OCI-LY3 (cell line): ENCODE data around the gene DENND5A.
"Not testable (repeated sequence)": the region's sequence is repeated elsewhere in the genome, so short reads cannot be mapped to it uniquely, and the experiment has no call there.

Source experiments
- H2AFZ ChIP-seq: fragments of 200-600, 300-600 bp; shearing (Covaris generic); 2 replicates; pipeline ENCODE4 v1.6.0; 2014; ENCODE audit warnings: antibody characterized with exemption, low read depth, low read length
- H3K27ac ChIP-seq: fragments of 200-600, 300-600 bp; sonication (generic); 2 replicates; pipeline ENCODE4 v1.5.1; 2014; ENCODE audit warnings: mild to moderate bottlenecking, low read length, moderate library complexity, mixed read lengths
- H3K27me3 ChIP-seq: fragments of 200-600, 300-600 bp; sonication (generic); 2 replicates; pipeline ENCODE4 v1.6.1; 2014; ENCODE audit warnings: low read depth, low read length, mixed read lengths
- H3K36me3 ChIP-seq: fragments of 200-600, 300-600 bp; sonication (generic); replicated peaks from 2 replicates; pipeline ENCODE3; 2014; ENCODE audit warnings: low read depth, low read length, mixed read lengths
- H3K4me1 ChIP-seq: fragments of 300-600, 200-600 bp; sonication (generic); 2 replicates; pipeline ENCODE4 v1.6.1; 2014; ENCODE audit warnings: low read length, mixed read lengths
- H3K4me2 ChIP-seq: fragments of 200-600, 300-600 bp; sonication (generic); 2 replicates; pipeline ENCODE4 v1.6.1; 2014; ENCODE audit warnings: low read length, mixed read lengths
- H3K4me3 ChIP-seq: fragments of 300-600, 200-600 bp; sonication (generic); 2 replicates; pipeline ENCODE4 v1.5.1; 2014; ENCODE audit warnings: antibody characterized with exemption, mild to moderate bottlenecking, low read length, moderate library complexity
- H3K79me2 ChIP-seq: fragments of 300-600, 200-600 bp; shearing (Covaris generic); 2 replicates; pipeline ENCODE4 v1.6.1; 2014; ENCODE audit warnings: mild to moderate bottlenecking, low read length, mixed read lengths
- H3K9ac ChIP-seq: fragments of 300-600, 200-600 bp; shearing (Covaris generic); 2 replicates; pipeline ENCODE4 v1.6.0; 2014; ENCODE audit warnings: mild to moderate bottlenecking, low read length, moderate library complexity
- H3K9me3 ChIP-seq: fragments of 200-600, 300-600 bp; shearing (Covaris generic); 2 replicates; pipeline ENCODE4 v1.6.1; 2014; ENCODE audit warnings: low read length, mixed read lengths; ENCODE audit not compliant: insufficient read depth
- H4K20me1 ChIP-seq: fragments of 200-600, 300-600 bp; sonication (generic); 2 replicates; pipeline ENCODE4 v1.6.1; 2016; ENCODE audit warnings: low read length, mixed read lengths; ENCODE audit not compliant: insufficient read depth
- CTCF ChIP-seq: fragments of 200-600, 300-600 bp; sonication (generic); IDR thresholded peaks from 2 replicates; pipeline ENCODE4 v1.5.1; 2014; ENCODE audit warnings: antibody characterized with exemption, low read length, low read depth
- EZH2phosphoT487 ChIP-seq: fragments of 200-600 bp; shearing (Covaris generic); IDR thresholded peaks from 2 replicates; pipeline ENCODE4 v1.6.1; 2018; ENCODE audit warnings: antibody characterized with exemption, mixed run types, low read depth

Gene DENND5A

GRCh38 chr11:9103542-9104276 lies 161.4 kb downstream of the DENND5A start:
- H3K79me2 ChIP-seq: no peaks in the 10 kb centered on the region
- no peaks in the 10 kb centered on the region for H3K4me1 ChIP-seq
- H3K4me3 ChIP-seq: no peak overlapping the region
- no peaks in the 10 kb centered on the region for H3K27me3 ChIP-seq
- no peak overlapping the region for H3K4me2 ChIP-seq
- H3K27ac ChIP-seq: no peak overlapping the region
- TF ChIP-seq EZH2phosphoT487: no peak
- no peak for TF ChIP-seq CTCF
- H3K9ac ChIP-seq: no peak overlapping the region
- no peaks in the 10 kb centered on the region for H4K20me1 ChIP-seq
- no peaks in the 10 kb centered on the region for H3K36me3 ChIP-seq
- H3K9me3 ChIP-seq: no peaks in the 10 kb centered on the region
- H2AFZ ChIP-seq: no peak overlapping the region

DNA sequence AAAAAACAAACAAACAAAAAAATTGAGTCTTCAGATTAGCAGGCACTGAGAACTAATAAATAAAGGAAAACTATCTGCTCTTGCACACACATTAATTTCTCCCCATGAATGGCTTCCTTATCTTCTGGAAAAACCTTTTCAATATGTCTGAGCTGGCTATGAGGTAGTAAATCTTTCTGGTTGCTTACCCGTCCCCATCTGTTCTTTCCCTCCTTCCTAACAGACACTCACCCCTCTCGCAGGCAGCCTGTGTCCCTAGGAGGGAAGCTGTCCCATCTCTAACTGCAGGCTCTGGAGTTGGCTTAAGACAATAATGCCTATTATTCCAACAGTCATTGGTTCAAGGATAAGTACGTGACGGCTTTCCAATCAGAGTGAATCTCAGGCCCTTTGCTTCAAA lies 165.5 kb downstream of the DENND5A start:
- no peak overlapping the region for H2AFZ ChIP-seq
- H3K27me3 ChIP-seq: no peaks in the 10 kb centered on the region
- H3K79me2 ChIP-seq: no peaks in the 10 kb centered on the region
- H3K36me3 ChIP-seq: no peaks in the 10 kb centered on the region
- no peak for TF ChIP-seq EZH2phosphoT487
- no peak for TF ChIP-seq CTCF
- no peak overlapping the region for H3K4me3 ChIP-seq
- H3K27ac ChIP-seq: no peak overlapping the region
- no peaks in the 10 kb centered on the region for H3K4me1 ChIP-seq
- H3K9ac ChIP-seq: no peak overlapping the region
- H4K20me1 ChIP-seq: no peaks in the 10 kb centered on the region
- H3K4me2 ChIP-seq: no peak overlapping the region
- no peaks in the 10 kb centered on the region for H3K9me3 ChIP-seq

- not testable (repeated sequence) for H3K9me3 ChIP-seq, H3K9ac ChIP-seq, H3K4me1 ChIP-seq, H3K4me2 ChIP-seq, H2AFZ ChIP-seq, H3K27ac ChIP-seq, H3K4me3 ChIP-seq, H3K79me2 ChIP-seq, H3K36me3 ChIP-seq, H4K20me1 ChIP-seq, H3K27me3 ChIP-seq
These were observed 166.7 kb downstream of the DENND5A start for GRCh38 chr11:9098455-9098854.

DNA sequence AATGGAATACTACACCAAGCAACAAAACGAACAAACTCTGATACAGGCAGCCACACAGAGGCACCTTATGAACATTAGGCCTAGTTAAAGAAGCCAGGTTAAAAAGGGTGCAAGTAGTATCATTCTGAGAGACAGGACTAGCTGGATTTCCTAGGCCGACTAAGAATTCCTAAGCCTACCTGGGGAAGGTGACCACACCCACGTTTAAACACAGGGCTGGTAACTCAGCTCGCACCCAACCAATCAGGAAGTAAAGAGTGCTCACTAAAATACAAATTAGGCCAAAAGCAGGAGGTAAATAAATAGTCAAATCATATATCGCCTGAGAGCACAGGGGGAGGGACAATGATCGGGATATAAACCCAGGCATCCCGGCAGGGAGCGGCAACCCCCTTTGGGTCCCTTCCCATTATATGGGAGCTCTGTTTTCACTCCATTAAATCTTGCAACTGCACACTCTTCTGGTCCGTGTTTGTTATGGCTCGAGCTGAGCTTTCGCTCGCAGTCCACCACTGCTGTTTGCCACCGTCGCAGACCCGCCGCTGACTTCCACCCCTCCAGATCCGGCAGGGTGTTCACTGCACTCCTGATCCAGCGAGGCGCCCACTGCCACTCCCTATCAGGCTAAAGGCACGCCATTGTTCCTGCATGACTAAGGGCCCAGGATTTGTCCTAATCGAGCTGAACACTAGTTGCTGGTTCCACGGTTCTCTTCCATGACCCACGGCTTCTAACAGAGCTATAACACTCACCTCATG lies 167.8 kb downstream of the DENND5A start:
- not testable (repeated sequence) for H3K9me3 ChIP-seq, H3K9ac ChIP-seq, H3K79me2 ChIP-seq, H3K27ac ChIP-seq, H2AFZ ChIP-seq, H3K36me3 ChIP-seq, H3K27me3 ChIP-seq, H3K4me2 ChIP-seq, H3K4me1 ChIP-seq, H4K20me1 ChIP-seq, H3K4me3 ChIP-seq

- no peaks in the 10 kb centered on the region for H3K9me3 ChIP-seq
- no peak overlapping the region for H3K4me2 ChIP-seq
- no peak overlapping the region for H2AFZ ChIP-seq
- H3K9ac ChIP-seq: no peak overlapping the region
- no peaks in the 10 kb centered on the region for H3K27me3 ChIP-seq
- no peak overlapping the region for H3K4me3 ChIP-seq
- TF ChIP-seq EZH2phosphoT487: no peak
- TF ChIP-seq CTCF: no peak
- H3K36me3 ChIP-seq: no peaks in the 10 kb centered on the region
- H3K4me1 ChIP-seq: no peaks in the 10 kb centered on the region
- no peak overlapping the region for H3K27ac ChIP-seq
- no peaks in the 10 kb centered on the region for H3K79me2 ChIP-seq
- no peaks in the 10 kb centered on the region for H4K20me1 ChIP-seq
These were observed 168.7 kb downstream of the DENND5A start for GRCh38 chr11:9096427-9096826.
